Lung (tissue), 12 donors: Measurements from ENCODE around the gene DHODH. TPM values are rescaled to one million over a fixed set of nuclear protein-coding genes. Genes with fewer than 3 reads are reported as not detected.

Source experiments
- ATAC-seq: fragments of 200-7000 bp; cut with Tn5 transposase; one replicate; pipeline ENCODE4 v1.9.1; 2020; ENCODE audit warnings: moderate number of reproducible peaks; ENCODE audit not compliant: insufficient read depth, low FRiP score
- DNase-seq, 3 donors: peaks; one replicate each; pipeline ENCODE4 v3.0.0-alpha.2; 2013 to 2017
- H3K27ac ChIP-seq, 2 donors: one replicate each; pipeline ENCODE4 v1.5.1; 2013; ENCODE audit warnings: mild to moderate bottlenecking in 2 of 2, moderate library complexity in 2 of 2, control low read depth in 1 of 2, inconsistent platforms in 1 of 2, low read depth in 1 of 2, low read length in 1 of 2
- H3K27me3 ChIP-seq, 3 donors: one replicate each; pipeline ENCODE4 v1.5.1; 2013; ENCODE audit warnings: low read length in 2 of 3; ENCODE audit not compliant: control insufficient read depth in 3 of 3, insufficient read depth in 3 of 3
- H3K36me3 ChIP-seq, 4 donors: one replicate each; pipeline ENCODE4 v1.5.1; 2013; ENCODE audit warnings: low read length in 4 of 4, mild to moderate bottlenecking in 1 of 4, moderate library complexity in 1 of 4; ENCODE audit not compliant: control insufficient read depth in 4 of 4, insufficient read depth in 4 of 4
- H3K4me1 ChIP-seq, 5 donors: one replicate each; pipeline ENCODE4 v1.5.1; 2013; ENCODE audit warnings: low read length in 5 of 5, mild to moderate bottlenecking in 2 of 5, moderate library complexity in 1 of 5; ENCODE audit not compliant: control insufficient read depth in 5 of 5, insufficient read depth in 5 of 5
- H3K4me3 ChIP-seq: one replicate; pipeline ENCODE4 v1.5.1; 2013; ENCODE audit warnings: mild to moderate bottlenecking, control low read depth, moderate library complexity
- H3K9ac ChIP-seq, 2 donors: one replicate each; pipeline ENCODE4 v1.5.1; 2013; ENCODE audit warnings: low read length in 2 of 2, control low read depth in 1 of 2; ENCODE audit not compliant: insufficient read depth in 1 of 2
- H3K9me3 ChIP-seq, 4 donors: one replicate each; pipeline ENCODE4 v1.5.1; 2013; ENCODE audit warnings: low read length in 3 of 4, mild to moderate bottlenecking in 1 of 4, moderate library complexity in 1 of 4; ENCODE audit not compliant: control insufficient read depth in 4 of 4, insufficient read depth in 3 of 4
- WGBS, 2 donors: extraction: QIAGEN DNeasy Blood & Tissue Kit; methylation state at CpG; one replicate each; pipeline ENCODE4 v1.1.7; 2013; 5-methylcytosine and 5-hydroxymethylcytosine counted together
- polyA plus RNA-seq, 2 donors: library from polyadenylated mRNA; stranded (reverse); fragments of 200-250 nt; gene quantifications; one replicate each; pipeline ENCODE4 v1.2.1, GENCODE V29; 2013
- total RNA-seq, 2 donors: library from RNA; depleted of rRNA in 1 of 2; stranded (reverse); fragments of >200 nt in 1 of 2; gene quantifications; one replicate each; pipeline ENCODE4 v1.2.1, GENCODE V29; 2014 to 2021
- TF ChIP-seq, protein P1 (sequence below): IDR thresholded peaks from 2 replicates; pipeline ENCODE4 v1.5.1; 2012; ENCODE audit warnings: mild to moderate bottlenecking; ENCODE audit errors: control extremely low read depth, extremely low read depth
- donor health status: control.
- donor health status: control.
- donor health status: Bipolar disorder and iron deficiency.
- donor health status: healthy.
- donor health status: DM: yes; HTN: yes; CAD: no.

Gene DHODH
- total and polyA plus RNA-seq, 4 donors = 8.4 to 14.0 (median 10.1) TPM

DNA sequence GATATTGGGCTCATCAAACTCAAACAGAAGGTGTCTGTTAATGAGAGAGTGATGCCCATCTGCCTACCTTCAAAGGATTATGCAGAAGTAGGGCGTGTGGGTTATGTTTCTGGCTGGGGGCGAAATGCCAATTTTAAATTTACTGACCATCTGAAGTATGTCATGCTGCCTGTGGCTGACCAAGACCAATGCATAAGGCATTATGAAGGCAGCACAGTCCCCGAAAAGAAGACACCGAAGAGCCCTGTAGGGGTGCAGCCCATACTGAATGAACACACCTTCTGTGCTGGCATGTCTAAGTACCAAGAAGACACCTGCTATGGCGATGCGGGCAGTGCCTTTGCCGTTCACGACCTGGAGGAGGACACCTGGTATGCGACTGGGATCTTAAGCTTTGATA, 51.9 kb downstream of the DHODH start:
- Histone ChIP-seq H3K27ac (no peak overlapping the region), H3K36me3 (no peaks in the 10 kb centered on the region), H3K9ac (no peak overlapping the region), H3K9me3 (no peaks in the 10 kb centered on the region), H3K4me1 (no peaks in the 10 kb centered on the region), H3K4me3 (no peak overlapping the region), H3K27me3 (no peaks in the 10 kb centered on the region)
- 94 to 95% methylated on average over 9 of the region's 9 CpGs for WGBS, 2 donors
- no peak for DNase-seq
- ATAC-seq = no peak
- TF ChIP-seq, protein P1, sequence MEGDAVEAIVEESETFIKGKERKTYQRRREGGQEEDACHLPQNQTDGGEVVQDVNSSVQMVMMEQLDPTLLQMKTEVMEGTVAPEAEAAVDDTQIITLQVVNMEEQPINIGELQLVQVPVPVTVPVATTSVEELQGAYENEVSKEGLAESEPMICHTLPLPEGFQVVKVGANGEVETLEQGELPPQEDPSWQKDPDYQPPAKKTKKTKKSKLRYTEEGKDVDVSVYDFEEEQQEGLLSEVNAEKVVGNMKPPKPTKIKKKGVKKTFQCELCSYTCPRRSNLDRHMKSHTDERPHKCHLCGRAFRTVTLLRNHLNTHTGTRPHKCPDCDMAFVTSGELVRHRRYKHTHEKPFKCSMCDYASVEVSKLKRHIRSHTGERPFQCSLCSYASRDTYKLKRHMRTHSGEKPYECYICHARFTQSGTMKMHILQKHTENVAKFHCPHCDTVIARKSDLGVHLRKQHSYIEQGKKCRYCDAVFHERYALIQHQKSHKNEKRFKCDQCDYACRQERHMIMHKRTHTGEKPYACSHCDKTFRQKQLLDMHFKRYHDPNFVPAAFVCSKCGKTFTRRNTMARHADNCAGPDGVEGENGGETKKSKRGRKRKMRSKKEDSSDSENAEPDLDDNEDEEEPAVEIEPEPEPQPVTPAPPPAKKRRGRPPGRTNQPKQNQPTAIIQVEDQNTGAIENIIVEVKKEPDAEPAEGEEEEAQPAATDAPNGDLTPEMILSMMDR = no peak

DNA sequence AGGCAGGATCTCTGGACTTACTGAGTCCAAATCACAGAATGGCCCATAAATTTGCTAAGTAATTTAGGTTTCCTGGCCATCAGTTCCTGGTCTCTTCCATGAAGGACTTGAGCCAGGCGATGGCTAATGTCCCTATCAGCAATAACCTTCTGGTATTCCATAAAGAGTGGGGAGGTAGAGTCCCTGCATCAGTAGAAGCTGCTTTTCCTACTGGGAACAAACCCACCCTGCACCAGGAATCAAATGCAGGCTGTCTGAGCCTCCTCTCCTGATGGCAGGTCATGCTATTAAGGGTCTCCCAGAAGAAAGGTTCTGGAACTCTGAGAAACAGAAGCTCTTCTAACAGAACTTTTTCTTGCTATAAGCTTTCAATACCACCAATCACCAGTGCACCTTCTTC, 53.0 kb downstream of the DHODH start:
- no peak for ATAC-seq
- WGBS, 2 donors = 95 to 100% methylated on average over 1 of the region's 1 CpG
- no peak overlapping the region for H3K4me3 ChIP-seq
- H3K4me1 ChIP-seq = no peaks in the 10 kb centered on the region
- TF ChIP-seq, protein P1 = no peak
- H3K27me3 ChIP-seq = no peaks in the 10 kb centered on the region
- DNase-seq = no peak
- no peaks in the 10 kb centered on the region for H3K9me3 ChIP-seq
- no peak overlapping the region for H3K27ac ChIP-seq
- H3K36me3 ChIP-seq = no peaks in the 10 kb centered on the region
- no peak overlapping the region for H3K9ac ChIP-seq

DNA sequence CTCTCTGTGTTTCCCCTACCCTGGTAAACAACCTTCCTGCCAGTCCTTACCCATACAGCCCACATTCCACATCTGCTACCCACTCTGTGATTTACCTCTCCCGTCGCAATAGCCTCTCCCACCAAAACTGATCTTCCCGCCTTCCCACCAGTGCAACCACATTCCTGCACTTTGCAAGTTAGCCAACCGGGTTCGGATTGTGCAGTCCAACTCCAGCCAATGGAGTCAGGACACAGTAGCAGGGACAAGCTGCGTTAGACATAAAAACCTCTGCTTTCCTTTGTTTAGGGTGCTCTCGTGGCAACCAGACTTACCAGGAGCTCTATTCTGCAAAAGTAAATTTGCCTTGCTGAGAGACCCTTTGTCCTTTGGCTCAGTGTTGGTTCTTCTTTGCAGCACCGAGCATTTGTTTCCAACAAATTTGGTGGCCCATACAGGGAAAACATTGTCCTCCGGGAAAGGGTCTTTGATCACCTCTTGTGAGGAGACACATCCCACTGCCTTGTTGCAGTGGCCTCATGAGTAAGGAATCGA, 55.9 kb downstream of the DHODH start:
- Histone ChIP-seq H3K27me3 (no peaks in the 10 kb centered on the region), H3K4me3 (no peak overlapping the region), H3K4me1 (no peaks in the 10 kb centered on the region), H3K9ac (no peak overlapping the region), H3K27ac (no peak overlapping the region), H3K9me3 (no peaks in the 10 kb centered on the region), H3K36me3 (no peaks in the 10 kb centered on the region)
- ATAC-seq = no peak
- 90 to 94% methylated on average over 10 of the region's 10 CpGs for WGBS, 2 donors
- DNase-seq = no peak
- TF ChIP-seq, protein P1 = no peak

DNA sequence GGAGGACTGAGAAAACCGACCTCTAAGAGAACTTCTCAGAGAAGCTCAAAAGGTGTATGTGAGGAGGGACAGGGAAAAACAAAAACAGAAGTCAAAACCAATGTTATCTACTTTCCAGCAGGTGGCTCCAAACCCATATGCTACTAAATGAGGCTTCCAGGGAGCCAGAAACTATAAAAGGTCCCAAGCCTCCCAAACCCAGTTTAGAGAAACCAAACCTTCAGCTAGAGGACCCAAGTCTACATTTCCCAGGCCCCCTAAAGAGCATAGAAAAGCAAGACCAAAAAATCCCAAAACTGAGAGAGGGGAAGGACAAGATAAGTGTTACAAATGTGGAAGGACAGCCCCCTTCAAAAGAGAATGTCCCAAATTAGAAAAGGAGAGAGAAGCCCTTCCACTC, 58.2 kb downstream of the DHODH start:
- Histone ChIP-seq H3K9ac (no peak overlapping the region), H3K4me1 (no peaks in the 10 kb centered on the region), H3K27ac (no peak overlapping the region), H3K4me3 (no peak overlapping the region), H3K9me3 (no peaks in the 10 kb centered on the region), H3K36me3 (no peaks in the 10 kb centered on the region), H3K27me3 (no peaks in the 10 kb centered on the region)
- ATAC-seq = no peak
- peak in 2 of 3 donors; percentile 48 to 63 for DNase-seq
- 14% methylated on average over 1 of the region's 1 CpG for WGBS, 2 donors
- TF ChIP-seq, protein P1 = peak; percentile 59
